Gastrocnemius medialis (tissue), 4 donors: Measurements from ENCODE around the gene PRKCH. TPM values are rescaled to one million over a fixed set of nuclear protein-coding genes. Genes with fewer than 3 reads are reported as not detected.

Experiments
- ATAC-seq, 2 donors: fragments of 150-250 bp; one replicate each; pipeline ENCODE4 v1.9.1; 2016
- DNase-seq, 2 donors: peaks; one replicate each; pipeline ENCODE4 v3.0.0-alpha.2; 2019
- H3K27ac ChIP-seq, 4 donors: fragments of 200-600 bp; sonication (generic); 1 replicate in 1 of 4; 2 replicates in 3 of 4; pipeline ENCODE4 v1.5.1; 2016 to 2018; ENCODE audit warnings: mild to moderate bottlenecking in 2 of 4, moderate library complexity in 1 of 4
- H3K27me3 ChIP-seq, 3 donors: fragments of 200-600 bp; sonication (generic) in 2 of 3; 1 replicate in 1 of 3; 2 replicates in 2 of 3; pipeline versions ENCODE4 v1.5.1 to v1.6.0; 2016 to 2019; ENCODE audit warnings: mild to moderate bottlenecking in 1 of 3, moderate library complexity in 1 of 3
- H3K36me3 ChIP-seq, 2 donors: fragments of 200-600 bp; sonication (generic) in 1 of 2; one replicate each; pipeline ENCODE4 v1.5.1; 2017 to 2018
- H3K4me1 ChIP-seq, 2 donors: fragments of 200-600 bp; sonication (generic) in 1 of 2; one replicate each; pipeline ENCODE4 v1.5.1; 2016 to 2017; ENCODE audit warnings: mild to moderate bottlenecking in 2 of 2
- H3K4me3 ChIP-seq, 4 donors: fragments of 200-600 bp; sonication (generic) in 3 of 4; 1 replicate in 1 of 4; 2 replicates in 3 of 4; pipeline ENCODE4 v1.5.1; 2016 to 2019; ENCODE audit warnings: mild to moderate bottlenecking in 2 of 4
- H3K9me3 ChIP-seq, 3 donors: fragments of 200-600 bp; sonication (generic) in 2 of 3; 1 replicate in 1 of 3; 2 replicates in 2 of 3; pipeline ENCODE4 v1.5.1; 2016 to 2019
- CTCF ChIP-seq, 5 experiments: fragments of 450-650 bp in 3 of 5; fragments of 200-600 bp in 2 of 5; sonication (generic) in 2 of 5; IDR thresholded peaks in 4 of 5; conservative IDR thresholded peaks in 1 of 5; 1 replicate in 4 of 5; 2 replicates in 1 of 5; pipeline ENCODE4 v1.5.1; 2016 to 2019; ENCODE audit warnings: antibody characterized with exemption in 5 of 5, mild to moderate bottlenecking in 3 of 5, moderate library complexity in 3 of 5
- POLR2A ChIP-seq, 2 donors: fragments of 450-650 bp; IDR thresholded peaks; one replicate each; pipeline ENCODE4 v1.6.1; 2017; ENCODE audit warnings: antibody characterized with exemption in 2 of 2, mild to moderate bottlenecking in 2 of 2, moderate library complexity in 2 of 2
- in situ Hi-C, 4 donors: fragments of 200-750 bp; cut with MboI; loops; one replicate each; pipeline versions ENCODE4 v1.15.0 to v1.8.0; 2017; ENCODE audit warnings: low sequenced_read_pairs in 4 of 4
- intact Hi-C: fragments of 100-400 bp; cut with DNase I; formaldehyde crosslinking; loops from one replicate; pipeline ENCODE4 v1.15.1; 2023; ENCODE audit warnings: low total_unique reads
- total RNA-seq, 4 donors: library from RNA; depleted of rRNA; stranded (reverse); fragments of >200 nt; gene quantifications; one replicate each; pipeline versions ENCODE4 v1.1.0 to v1.2.3, GENCODE V29; 2016

The PRKCH gene
- total RNA-seq, 4 donors from 2014 or later = 11.3 to 32.4 (median 16.6) TPM

- Histone ChIP-seq H3K27ac (no peak overlapping the region), H3K4me3 (no peak overlapping the region), H3K27me3 (no peaks in the 10 kb centered on the region), H3K4me1 (peaks cover 0 to 7% of the 10 kb centered on the region in 2 donors), H3K9me3 (no peaks in the 10 kb centered on the region), H3K36me3 (no peaks in the 10 kb centered on the region)
- in situ Hi-C loops = no loop called here
- TF ChIP-seq POLR2A (IDR thresholded peaks at IDR 0.05) = no peak
- no peak for TF ChIP-seq CTCF (IDR thresholded peaks at IDR 0.05 in 4 of 5, conservative IDR thresholded peaks at IDR 0.05 in 1 of 5)
- no peak for ATAC-seq
- intact Hi-C loops = no loop called here
- no peak for DNase-seq
These were observed 275.6 kb downstream of the PRKCH start for GRCh38 chr14:61596990-61597389.

- TF ChIP-seq CTCF (IDR thresholded peaks at IDR 0.05 in 4 of 5, conservative IDR thresholded peaks at IDR 0.05 in 1 of 5) = no peak
- no peak for TF ChIP-seq POLR2A (IDR thresholded peaks at IDR 0.05)
- H3K9me3 ChIP-seq = no peaks in the 10 kb centered on the region
- in situ Hi-C loops (no loop called here), intact Hi-C loops (no loop called here)
- ATAC-seq (no peak), DNase-seq (no peak)
- H3K27me3 ChIP-seq = no peaks in the 10 kb centered on the region
- no peak overlapping the region for H3K4me3 ChIP-seq
- no peak overlapping the region for H3K27ac ChIP-seq
- H3K4me1 ChIP-seq = peaks cover 0 to 13% of the 10 kb centered on the region in 2 donors
- H3K36me3 ChIP-seq = no peaks in the 10 kb centered on the region
These were observed 277.6 kb downstream of the PRKCH start for GRCh38 chr14:61598980-61599379.

GRCh38 chr14:61599942-61600341 is 278.6 kb downstream of the PRKCH start:
- ATAC-seq (no peak), DNase-seq (no peak)
- in situ Hi-C loops = no loop called here
- Histone ChIP-seq H3K27ac (no peak overlapping the region), H3K4me1 (peaks cover 0 to 13% of the 10 kb centered on the region in 2 donors), H3K27me3 (no peaks in the 10 kb centered on the region), H3K9me3 (no peaks in the 10 kb centered on the region), H3K36me3 (no peaks in the 10 kb centered on the region), H3K4me3 (no peak overlapping the region)
- intact Hi-C loops = no loop called here
- TF ChIP-seq POLR2A (IDR thresholded peaks at IDR 0.05) (no peak), CTCF (IDR thresholded peaks at IDR 0.05 in 4 of 5, conservative IDR thresholded peaks at IDR 0.05 in 1 of 5) (no peak)

Other genes with a start within 250 kb of the PRKCH start
- gene TMEM30B, start 40.2 kb upstream of the PRKCH start, total RNA-seq = 1 to 10 TPM in 1 of 4 donors, under 1 TPM in 2, not detected in 1; 0.39 to 1.7 (median 1.00) TPM